Astrocyte (in vitro differentiated cells and primary cell): ENCODE data around the gene PTGFRN. TPM values are rescaled to one million over a fixed set of nuclear protein-coding genes. Genes with fewer than 3 reads are reported as not detected.

ENCODE experiments used
- DNase-seq: peaks from one replicate; pipeline ENCODE4 v3.0.0-alpha.2; 2010; ENCODE audit warnings: low read depth
- FAIRE-seq: peaks from 2 replicates; lab custom pipeline; 2011; peaks lifted over from hg19 to GRCh38; lab: Jason Lieb, UNC
- H2AFZ ChIP-seq: 2 replicates; pipeline ENCODE4 v1.6.0; 2012; ENCODE audit warnings: low read depth, low read length, inconsistent platforms
- H3K27ac ChIP-seq: 2 replicates; pipeline ENCODE4 v1.5.1; 2011; ENCODE audit warnings: low read depth, low read length, inconsistent platforms
- H3K27me3 ChIP-seq: 2 replicates; pipeline ENCODE4 v1.6.0; 2011; ENCODE audit warnings: low read length, inconsistent platforms; ENCODE audit not compliant: insufficient read depth
- H3K36me3 ChIP-seq: 2 replicates; pipeline ENCODE4 v1.5.1; 2011; ENCODE audit warnings: low read length, inconsistent platforms; ENCODE audit not compliant: insufficient read depth
- H3K4me1 ChIP-seq: 2 replicates; pipeline ENCODE4 v1.5.1; 2011; ENCODE audit warnings: low read length, inconsistent platforms; ENCODE audit not compliant: insufficient read depth
- H3K4me2 ChIP-seq: 2 replicates; pipeline ENCODE4 v1.6.0; 2012; ENCODE audit warnings: low read length, inconsistent platforms
- H3K4me3 ChIP-seq: 2 replicates; pipeline ENCODE4 v1.5.1; 2011; ENCODE audit warnings: low read depth, mild to moderate bottlenecking, low read length, inconsistent platforms; ENCODE audit not compliant: insufficient read depth
- H3K79me2 ChIP-seq: 2 replicates; pipeline ENCODE4 v1.6.0; 2012; ENCODE audit warnings: mild to moderate bottlenecking, low read length, inconsistent platforms; ENCODE audit not compliant: insufficient read depth
- H3K9ac ChIP-seq: 2 replicates; pipeline ENCODE4 v1.6.0; 2012; ENCODE audit warnings: mild to moderate bottlenecking, low read length, inconsistent platforms
- H3K9me3 ChIP-seq: 2 replicates; pipeline ENCODE4 v1.5.1; 2012; ENCODE audit warnings: low read depth, mild to moderate bottlenecking, low read length, inconsistent platforms; ENCODE audit not compliant: insufficient read depth
- H4K20me1 ChIP-seq: 2 replicates; pipeline ENCODE4 v1.6.0; 2012; ENCODE audit warnings: low read length, inconsistent platforms; ENCODE audit not compliant: insufficient read depth
- H3K27ac Mint-ChIP-seq: one replicate; pipeline ENCODE4 v1.8.0; 2021; ENCODE audit warnings: mild to moderate bottlenecking, mixed read lengths; ENCODE audit not compliant: unreplicated experiment
- H3K27me3 Mint-ChIP-seq: one replicate; pipeline ENCODE4 v1.8.0; 2021; ENCODE audit warnings: low read depth, mixed read lengths; ENCODE audit not compliant: unreplicated experiment
- H3K36me3 Mint-ChIP-seq: one replicate; pipeline ENCODE4 v1.8.0; 2021; ENCODE audit warnings: low read depth, mixed read lengths; ENCODE audit not compliant: unreplicated experiment
- H3K4me1 Mint-ChIP-seq: one replicate; pipeline ENCODE4 v1.8.0; 2021; ENCODE audit warnings: low read depth, mixed read lengths; ENCODE audit not compliant: unreplicated experiment
- H3K4me3 Mint-ChIP-seq: one replicate; pipeline ENCODE4 v1.8.0; 2021; ENCODE audit warnings: mild to moderate bottlenecking, moderate library complexity, mixed read lengths; ENCODE audit not compliant: unreplicated experiment
- H3K9me3 Mint-ChIP-seq: one replicate; pipeline ENCODE4 v1.8.0; 2021; ENCODE audit warnings: mild to moderate bottlenecking, mixed read lengths; ENCODE audit not compliant: unreplicated experiment
- EZH2 ChIP-seq: IDR thresholded peaks from 2 replicates; pipeline ENCODE4 v1.6.1; 2012; ENCODE audit warnings: mild to moderate bottlenecking, low read length, inconsistent platforms; ENCODE audit not compliant: insufficient read depth
- total RNA-seq: library from RNA; stranded (reverse); gene quantifications from 2 replicates; pipeline ENCODE4 v1.2.1, GENCODE V29; 2021
- TF ChIP-seq, protein P1 (sequence below): IDR thresholded peaks from 2 replicates; pipeline ENCODE4 v1.5.1; 2011; ENCODE audit warnings: low read depth, mild to moderate bottlenecking, inconsistent platforms, low read length, moderate library complexity; ENCODE audit not compliant: insufficient read depth

PTGFRN gene
- total RNA-seq, 1 donor from 2014 or later = 157 TPM

DNA sequence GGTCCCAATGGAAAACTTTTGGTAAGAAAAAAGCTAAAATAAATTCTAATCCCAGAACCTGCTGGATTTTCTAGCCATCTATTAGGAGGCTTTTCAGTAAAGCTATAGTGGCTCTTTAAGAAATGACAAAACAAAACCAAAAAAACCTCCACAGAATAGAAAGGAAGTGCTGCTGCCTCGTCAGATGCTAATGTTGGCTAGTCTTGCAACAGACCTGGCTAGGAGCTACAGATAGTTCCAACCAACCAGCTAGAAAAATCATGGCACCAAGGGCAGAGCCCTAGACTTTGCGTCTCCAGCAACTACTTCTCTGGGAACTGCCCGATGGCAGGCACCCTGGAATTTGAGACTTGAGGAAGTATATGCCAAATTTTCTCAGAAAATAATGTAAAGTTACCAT is 99.4 kb downstream of the PTGFRN start:
- Mint-ChIP-seq H3K4me1 (peaks cover 8% of the 10 kb centered on the region), H3K9me3 (no peaks in the 10 kb centered on the region), H3K27ac (no peak overlapping the region), H3K4me3 (no peak overlapping the region), H3K27me3 (no peaks in the 10 kb centered on the region), H3K36me3 (peaks cover 3% of the 10 kb centered on the region)
- DNase-seq (no peak), FAIRE-seq (no peak)
- Histone ChIP-seq H3K36me3 (no peaks in the 10 kb centered on the region), H3K4me2 (no peak overlapping the region), H3K9ac (no peak overlapping the region), H2AFZ (no peak overlapping the region), H3K9me3 (no peaks in the 10 kb centered on the region), H3K4me1 (peaks cover 8% of the 10 kb centered on the region), H3K79me2 (no peaks in the 10 kb centered on the region), H4K20me1 (no peaks in the 10 kb centered on the region), H3K27ac (no peak overlapping the region), H3K27me3 (no peaks in the 10 kb centered on the region), H3K4me3 (no peak overlapping the region)
- TF ChIP-seq, protein P1, sequence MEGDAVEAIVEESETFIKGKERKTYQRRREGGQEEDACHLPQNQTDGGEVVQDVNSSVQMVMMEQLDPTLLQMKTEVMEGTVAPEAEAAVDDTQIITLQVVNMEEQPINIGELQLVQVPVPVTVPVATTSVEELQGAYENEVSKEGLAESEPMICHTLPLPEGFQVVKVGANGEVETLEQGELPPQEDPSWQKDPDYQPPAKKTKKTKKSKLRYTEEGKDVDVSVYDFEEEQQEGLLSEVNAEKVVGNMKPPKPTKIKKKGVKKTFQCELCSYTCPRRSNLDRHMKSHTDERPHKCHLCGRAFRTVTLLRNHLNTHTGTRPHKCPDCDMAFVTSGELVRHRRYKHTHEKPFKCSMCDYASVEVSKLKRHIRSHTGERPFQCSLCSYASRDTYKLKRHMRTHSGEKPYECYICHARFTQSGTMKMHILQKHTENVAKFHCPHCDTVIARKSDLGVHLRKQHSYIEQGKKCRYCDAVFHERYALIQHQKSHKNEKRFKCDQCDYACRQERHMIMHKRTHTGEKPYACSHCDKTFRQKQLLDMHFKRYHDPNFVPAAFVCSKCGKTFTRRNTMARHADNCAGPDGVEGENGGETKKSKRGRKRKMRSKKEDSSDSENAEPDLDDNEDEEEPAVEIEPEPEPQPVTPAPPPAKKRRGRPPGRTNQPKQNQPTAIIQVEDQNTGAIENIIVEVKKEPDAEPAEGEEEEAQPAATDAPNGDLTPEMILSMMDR = no peak
- TF ChIP-seq EZH2 = no peak

- no peak for TF ChIP-seq EZH2
- TF ChIP-seq, protein P1 = no peak
- peaks cover 14% of the 10 kb centered on the region for H3K4me1 Mint-ChIP-seq
- no peaks in the 10 kb centered on the region for H3K27me3 ChIP-seq
- H3K9ac ChIP-seq = no peak overlapping the region
- H3K4me2 ChIP-seq = no peak overlapping the region
- FAIRE-seq (no peak), DNase-seq (no peak)
- no peak overlapping the region for H3K27ac Mint-ChIP-seq
- H3K9me3 ChIP-seq = no peaks in the 10 kb centered on the region
- no peaks in the 10 kb centered on the region for H3K36me3 ChIP-seq
- H4K20me1 ChIP-seq = no peaks in the 10 kb centered on the region
- H3K27ac ChIP-seq = no peak overlapping the region
- no peak overlapping the region for H3K4me3 Mint-ChIP-seq
- no peak overlapping the region for H3K4me3 ChIP-seq
- H3K27me3 Mint-ChIP-seq = no peaks in the 10 kb centered on the region
- H3K9me3 Mint-ChIP-seq = no peaks in the 10 kb centered on the region
- H2AFZ ChIP-seq = no peak overlapping the region
- peaks cover 10% of the 10 kb centered on the region for H3K4me1 ChIP-seq
- H3K79me2 ChIP-seq = no peaks in the 10 kb centered on the region
- H3K36me3 Mint-ChIP-seq = peaks cover 3% of the 10 kb centered on the region
Measured at GRCh38 chr1:117010310-117010969, 100.7 kb downstream of the PTGFRN start.

GRCh38 chr1:117011334-117011733 is 101.6 kb downstream of the PTGFRN start:
- Mint-ChIP-seq H3K4me1 (peaks cover 16% of the 10 kb centered on the region), H3K9me3 (no peaks in the 10 kb centered on the region), H3K36me3 (peaks cover 3% of the 10 kb centered on the region), H3K27ac (no peak overlapping the region), H3K4me3 (no peak overlapping the region), H3K27me3 (no peaks in the 10 kb centered on the region)
- H3K9me3 ChIP-seq = no peaks in the 10 kb centered on the region
- FAIRE-seq = no peak
- H2AFZ ChIP-seq = no peak overlapping the region
- no peak overlapping the region for H3K4me3 ChIP-seq
- peaks cover 10% of the 10 kb centered on the region for H3K4me1 ChIP-seq
- no peaks in the 10 kb centered on the region for H3K79me2 ChIP-seq
- DNase-seq = no peak
- H4K20me1 ChIP-seq = no peaks in the 10 kb centered on the region
- no peak overlapping the region for H3K4me2 ChIP-seq
- no peak for TF ChIP-seq EZH2
- TF ChIP-seq, protein P1 = no peak
- H3K27me3 ChIP-seq = no peaks in the 10 kb centered on the region
- no peak overlapping the region for H3K9ac ChIP-seq
- H3K36me3 ChIP-seq = no peaks in the 10 kb centered on the region
- no peak overlapping the region for H3K27ac ChIP-seq
